RWPE2 (cell line): ENCODE data around the gene NOP16.

Experiments
- ATAC-seq: fragments of 200-7000 bp; cut with Tn5 transposase; 3 replicates; pipeline ENCODE4 v1.9.1; 2021; ENCODE audit warnings: low read depth
- DNase-seq: peaks from one replicate; pipeline ENCODE4 v3.0.0-alpha.2; 2020; ENCODE audit warnings: low spot score
- H3K27ac ChIP-seq: fragments of 450-650 bp; 2 replicates; pipeline ENCODE4 v1.5.1; 2017; ENCODE audit warnings: mild to moderate bottlenecking; ENCODE audit not compliant: poor library complexity, severe bottlenecking
- H3K27me3 ChIP-seq: fragments of 250-450 bp; sonication (Bioruptor Pico); 2 replicates; pipeline ENCODE4 v1.5.1; 2021; ENCODE audit warnings: mild to moderate bottlenecking, moderate library complexity; ENCODE audit not compliant: insufficient read depth, poor library complexity, severe bottlenecking
- H3K36me3 ChIP-seq: fragments of 250-450 bp; sonication (Bioruptor Pico); 2 replicates; pipeline ENCODE4 v1.5.1; 2020; ENCODE audit warnings: low read depth, mild to moderate bottlenecking, moderate library complexity
- H3K4me1 ChIP-seq: fragments of 250-450 bp; sonication (Bioruptor Pico); 2 replicates; pipeline ENCODE4 v1.5.1; 2021; ENCODE audit warnings: mild to moderate bottlenecking, moderate library complexity; ENCODE audit not compliant: insufficient read depth, poor library complexity, severe bottlenecking
- H3K4me3 ChIP-seq: fragments of 250-450 bp; sonication (Bioruptor Pico); 2 replicates; pipeline ENCODE4 v1.5.1; 2021; ENCODE audit warnings: mild to moderate bottlenecking, moderate library complexity; ENCODE audit not compliant: severe bottlenecking
- H3K9me3 ChIP-seq: fragments of 250-450 bp; sonication (Bioruptor Pico); 2 replicates; pipeline ENCODE4 v1.5.1; 2021; ENCODE audit warnings: mild to moderate bottlenecking, moderate library complexity; ENCODE audit not compliant: severe bottlenecking
- TF ChIP-seq, protein P1 (sequence below): fragments of 450-650 bp; IDR thresholded peaks from one replicate; pipeline ENCODE4 v1.5.1; 2017; ENCODE audit warnings: mild to moderate bottlenecking, moderate library complexity; ENCODE audit not compliant: poor library complexity, severe bottlenecking

The NOP16 gene

DNA sequence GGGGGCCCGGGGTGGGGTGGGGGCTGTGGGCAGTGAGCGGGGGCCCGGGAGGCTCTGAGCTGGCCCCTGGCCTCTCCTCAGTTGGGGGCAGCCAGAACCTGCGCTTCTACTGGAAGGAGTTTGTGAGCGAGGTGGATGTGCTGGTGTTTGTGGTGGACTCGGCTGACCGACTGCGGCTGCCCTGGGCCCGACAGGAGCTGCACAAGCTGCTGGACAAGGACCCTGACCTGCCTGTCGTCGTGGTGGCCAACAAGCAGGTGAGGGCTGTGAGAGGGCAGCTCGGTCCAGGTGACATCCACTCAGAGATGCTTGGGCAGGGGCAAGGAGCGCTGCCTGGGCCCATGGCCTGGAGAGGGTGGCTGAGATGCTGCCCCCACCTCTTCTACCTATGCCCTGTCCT, 19.7 kb downstream of the NOP16 start:
- H3K4me1 ChIP-seq, result no peaks in the 10 kb centered on the region
- peaks cover 22% of the 10 kb centered on the region for H3K36me3 ChIP-seq
- no peak overlapping the region for H3K4me3 ChIP-seq
- no peak overlapping the region for H3K27ac ChIP-seq
- TF ChIP-seq, protein P1, sequence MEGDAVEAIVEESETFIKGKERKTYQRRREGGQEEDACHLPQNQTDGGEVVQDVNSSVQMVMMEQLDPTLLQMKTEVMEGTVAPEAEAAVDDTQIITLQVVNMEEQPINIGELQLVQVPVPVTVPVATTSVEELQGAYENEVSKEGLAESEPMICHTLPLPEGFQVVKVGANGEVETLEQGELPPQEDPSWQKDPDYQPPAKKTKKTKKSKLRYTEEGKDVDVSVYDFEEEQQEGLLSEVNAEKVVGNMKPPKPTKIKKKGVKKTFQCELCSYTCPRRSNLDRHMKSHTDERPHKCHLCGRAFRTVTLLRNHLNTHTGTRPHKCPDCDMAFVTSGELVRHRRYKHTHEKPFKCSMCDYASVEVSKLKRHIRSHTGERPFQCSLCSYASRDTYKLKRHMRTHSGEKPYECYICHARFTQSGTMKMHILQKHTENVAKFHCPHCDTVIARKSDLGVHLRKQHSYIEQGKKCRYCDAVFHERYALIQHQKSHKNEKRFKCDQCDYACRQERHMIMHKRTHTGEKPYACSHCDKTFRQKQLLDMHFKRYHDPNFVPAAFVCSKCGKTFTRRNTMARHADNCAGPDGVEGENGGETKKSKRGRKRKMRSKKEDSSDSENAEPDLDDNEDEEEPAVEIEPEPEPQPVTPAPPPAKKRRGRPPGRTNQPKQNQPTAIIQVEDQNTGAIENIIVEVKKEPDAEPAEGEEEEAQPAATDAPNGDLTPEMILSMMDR, result no peak
- no peak for DNase-seq
- no peak for ATAC-seq
- H3K27me3 ChIP-seq, result no peaks in the 10 kb centered on the region
- H3K9me3 ChIP-seq, result no peaks in the 10 kb centered on the region

DNA sequence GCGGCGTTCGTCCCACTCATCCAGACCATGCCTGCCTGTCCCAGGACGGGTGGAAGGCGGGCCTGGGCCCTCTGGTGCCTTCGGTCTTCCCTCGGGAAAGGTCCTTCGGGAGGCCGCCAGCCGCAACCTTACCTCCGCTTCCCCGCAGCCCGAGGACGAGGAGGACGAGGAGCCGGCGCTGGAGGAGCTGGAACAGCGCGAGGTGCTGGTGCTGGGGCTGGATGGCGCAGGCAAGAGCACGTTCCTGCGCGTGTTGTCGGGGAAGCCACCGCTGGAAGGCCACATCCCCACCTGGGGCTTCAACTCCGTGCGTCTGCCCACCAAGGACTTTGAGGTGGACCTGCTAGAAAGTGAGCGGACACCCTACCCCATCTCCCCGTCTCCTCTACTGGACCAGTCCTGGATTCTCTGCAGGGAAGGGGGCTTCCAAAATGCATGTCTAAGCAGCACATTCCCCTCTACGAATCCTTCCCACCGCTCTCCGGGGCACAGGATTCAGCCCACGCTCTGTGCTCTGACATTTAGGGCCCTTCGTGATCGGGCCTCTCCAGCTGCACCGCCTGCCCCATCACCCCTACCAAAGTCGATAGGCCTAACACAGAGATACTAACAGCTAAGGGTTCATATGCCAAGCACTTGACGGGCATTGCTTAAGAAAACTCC, 22.0 kb downstream of the NOP16 start:
- Histone ChIP-seq H3K9me3 (no peaks in the 10 kb centered on the region), H3K4me3 (peak overlapping the region; percentile 61), H3K27me3 (no peaks in the 10 kb centered on the region), H3K27ac (peak overlapping the region; percentile 38), H3K4me1 (no peaks in the 10 kb centered on the region), H3K36me3 (peaks cover 22% of the 10 kb centered on the region)
- DNase-seq (peak; percentile 77), ATAC-seq (no peak; the same call in 1 of the 3 replicates)
- TF ChIP-seq, protein P1, result no peak

DNA sequence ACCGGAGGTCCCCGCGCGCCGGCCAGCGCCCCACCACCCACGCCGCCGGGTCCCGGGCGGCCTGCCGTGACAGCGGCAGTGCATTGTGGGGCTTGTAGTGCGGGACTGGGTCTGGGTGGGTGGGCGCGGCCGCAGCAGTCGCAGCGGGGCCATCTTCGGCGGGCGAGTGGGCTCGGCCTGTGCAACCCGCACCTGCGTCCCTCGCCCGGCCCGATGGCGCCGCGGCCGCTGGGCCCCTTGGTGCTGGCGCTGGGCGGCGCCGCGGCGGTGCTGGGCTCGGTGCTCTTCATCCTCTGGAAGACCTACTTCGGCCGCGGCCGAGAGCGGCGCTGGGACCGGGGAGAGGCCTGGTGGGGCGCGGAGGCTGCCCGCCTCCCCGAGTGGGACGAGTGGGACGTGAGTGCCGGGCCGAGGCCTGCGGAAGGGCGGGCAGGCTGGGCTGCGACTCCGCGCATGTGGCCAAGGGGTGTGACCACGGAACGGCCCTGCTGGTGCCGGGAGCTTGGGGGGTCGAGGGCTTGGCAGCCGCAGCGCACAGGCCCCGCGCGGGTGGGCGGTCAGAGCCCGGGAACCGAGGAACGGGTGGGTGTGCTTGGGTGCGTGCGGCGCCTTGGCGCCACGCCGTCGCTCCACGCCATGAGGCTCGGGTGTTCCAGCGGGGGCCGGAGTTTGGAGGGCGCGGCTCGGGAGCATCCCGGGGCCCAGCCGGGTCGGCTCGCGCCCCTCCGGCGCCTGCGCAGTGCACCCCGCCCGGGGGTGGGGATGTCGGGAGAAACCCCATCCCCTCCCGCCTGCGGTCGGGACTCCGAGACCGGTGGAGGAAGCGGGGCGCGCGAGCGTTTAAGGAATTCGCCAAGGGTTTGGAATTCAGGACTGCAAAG, 22.8 kb downstream of the NOP16 start, which contains the start of gene ARL10:
Gene ARL10, plus strand, starts transcription at position 137 of the 881 bp plus-strand sequence. Its CDS starts 77 bp downstream, at position 214.
- peak within 1 kb of the TSS; percentile 38 for H3K27ac ChIP-seq
- TF ChIP-seq, protein P1, result no peak
- peaks cover 17% of the 10 kb centered on the region for H3K36me3 ChIP-seq
- peak within 1 kb of the TSS; percentile 61 for H3K4me3 ChIP-seq
- peaks cover under 1% of the 10 kb centered on the region for H3K4me1 ChIP-seq
- DNase-seq (peak; percentile 78), ATAC-seq (peak; percentile 43)
- H3K9me3 ChIP-seq, result no peaks in the 10 kb centered on the region
- no peaks in the 10 kb centered on the region for H3K27me3 ChIP-seq

DNA sequence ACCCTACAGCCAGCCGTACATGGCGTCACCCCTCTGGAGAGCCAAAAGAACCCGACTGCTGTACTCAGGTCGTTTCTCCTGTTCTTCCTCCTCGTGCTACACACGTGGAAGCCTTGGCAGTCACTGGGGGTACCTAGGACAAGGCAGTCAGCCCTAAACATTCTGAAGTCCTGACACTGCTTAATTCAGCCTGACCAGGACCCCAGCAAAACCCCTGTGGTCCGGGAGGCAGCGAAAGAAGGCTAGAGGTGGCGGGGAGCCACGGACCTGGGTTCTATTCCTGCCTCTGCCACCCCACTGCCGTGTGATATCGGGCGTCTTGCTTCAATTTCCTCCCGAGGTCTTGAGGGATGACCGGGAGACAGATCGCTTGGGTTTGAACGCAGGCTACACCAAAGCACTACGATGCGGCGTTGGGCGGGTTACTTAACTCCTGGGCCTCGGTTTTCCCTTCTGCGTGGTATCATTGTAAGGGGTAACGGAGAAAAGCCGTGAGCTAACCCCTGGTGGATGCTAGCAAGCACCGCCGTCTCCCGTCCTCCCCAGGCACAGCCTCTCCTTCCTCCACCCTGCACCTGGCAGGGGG, 23.5 kb downstream of the NOP16 start:
- H3K9me3 ChIP-seq, result no peaks in the 10 kb centered on the region
- ATAC-seq, result peak; percentile 1; the same call in 2 of the 3 replicates
- peak overlapping the region; percentile 38 for H3K27ac ChIP-seq
- peak overlapping the region; percentile 61 for H3K4me3 ChIP-seq
- no peak for DNase-seq
- H3K36me3 ChIP-seq, result peaks cover 11% of the 10 kb centered on the region
- H3K27me3 ChIP-seq, result no peaks in the 10 kb centered on the region
- peaks cover 6% of the 10 kb centered on the region for H3K4me1 ChIP-seq
- TF ChIP-seq, protein P1, result no peak
